ENCODE data around the gene SLCO2A1.

GRCh38 chr3:133891662-133892378 is 137.9 kb downstream of the SLCO2A1 start:
- TF ChIP-seq CTCF (IDR thresholded peaks at IDR 0.05) (no peak), ZFX (IDR thresholded peaks at IDR 0.05; ENCODE audit: borderline replicate concordance) (no peak)

All from 22Rv1 (cell line).